HEK293 (cell line): ENCODE measurements around the gene MTMR1.

ENCODE experiments used
- CTCF ChIA-PET: fragments of 350-600 bp; formaldehyde crosslinking; extraction: SDS; loops from one replicate; lab custom pipeline; 2021; ENCODE audit warnings: antibody characterized with exemption; lab: Yijun Ruan, JAX
- POLR2A ChIA-PET: fragments of 300-600 bp; formaldehyde crosslinking; extraction: SDS; loops from one replicate; lab custom pipeline; 2020; ENCODE audit warnings: antibody characterized with exemption, inconsistent platforms; lab: Yijun Ruan, JAX
- H3K27ac ChIP-seq: fragments of 200-500 bp; sonication (Bioruptor generic); 2 replicates; pipeline ENCODE4 v1.5.1; 2014; ENCODE audit warnings: low read depth, low read length, control low read depth, inconsistent platforms; ENCODE audit errors: extremely low read depth
- H3K36me3 ChIP-seq, 2 experiments: fragments of 200-500 bp in 1 of 2; sonication (Bioruptor generic) in 1 of 2; 1 replicate in 1 of 2; 2 replicates in 1 of 2; pipeline ENCODE4 v1.5.1; 2014 to 2017; ENCODE audit warnings: inconsistent platforms in 2 of 2, low read length in 2 of 2; ENCODE audit not compliant: control insufficient read depth in 2 of 2, insufficient read depth in 1 of 2
- H3K4me1 ChIP-seq: fragments of 200-500 bp; sonication (Bioruptor generic); 2 replicates; pipeline ENCODE4 v1.5.1; 2014; ENCODE audit warnings: mild to moderate bottlenecking, low read length, inconsistent platforms; ENCODE audit not compliant: control insufficient read depth, insufficient read depth
- H3K4me3 ChIP-seq: 2 replicates; pipeline ENCODE4 v1.5.1; 2011; ENCODE audit warnings: low read depth, mild to moderate bottlenecking, control low read depth, low read length, moderate library complexity
- H3K9me3 ChIP-seq: fragments of 200-500 bp; sonication (Bioruptor generic); 2 replicates; pipeline ENCODE4 v1.5.1; 2014; ENCODE audit warnings: low read depth, low read length, inconsistent platforms; ENCODE audit not compliant: control insufficient read depth, insufficient read depth
- AEBP2 ChIP-seq: fragments of 450-650 bp; formaldehyde crosslinking; IDR thresholded peaks from 2 replicates; pipeline ENCODE4 v1.5.1; 2016; ENCODE audit warnings: missing biosample characterization, missing genetic modification characterization, borderline replicate concordance
- GLIS1 ChIP-seq: fragments of 450-650 bp; formaldehyde crosslinking; IDR thresholded peaks from 2 replicates; pipeline ENCODE4 v1.5.1; 2016; ENCODE audit warnings: missing biosample characterization, missing genetic modification characterization
- INSM2 ChIP-seq: fragments of 450-650 bp; formaldehyde crosslinking; IDR thresholded peaks from 2 replicates; pipeline ENCODE4 v1.5.1; 2016; ENCODE audit warnings: missing biosample characterization, missing genetic modification characterization
- OSR2 ChIP-seq: fragments of 450-650 bp; formaldehyde crosslinking; IDR thresholded peaks from 2 replicates; pipeline ENCODE4 v1.5.1; 2016; ENCODE audit warnings: missing biosample characterization, missing genetic modification characterization
- PRDM1 ChIP-seq: fragments of 450-650 bp; formaldehyde crosslinking; IDR thresholded peaks from 2 replicates; pipeline ENCODE4; 2016; ENCODE audit warnings: missing biosample characterization, missing genetic modification characterization
- PRDM6 ChIP-seq: fragments of 450-650 bp; formaldehyde crosslinking; IDR thresholded peaks from 2 replicates; pipeline ENCODE4 v1.5.1; 2017; ENCODE audit warnings: missing biosample characterization, missing genetic modification characterization
- RBAK ChIP-seq: fragments of 450-650 bp; formaldehyde crosslinking; IDR thresholded peaks from 2 replicates; pipeline ENCODE4 v1.5.1; 2016; ENCODE audit warnings: missing biosample characterization, missing genetic modification characterization
- ZFHX2 ChIP-seq: fragments of 450-650 bp; formaldehyde crosslinking; conservative IDR thresholded peaks from 2 replicates; pipeline ENCODE4 v1.5.1; 2016; ENCODE audit warnings: missing biosample characterization, missing genetic modification characterization
- ZNF114 ChIP-seq: fragments of 450-650 bp; formaldehyde crosslinking; IDR thresholded peaks from 2 replicates; pipeline ENCODE4 v1.5.0; 2017; ENCODE audit warnings: missing biosample characterization, missing genetic modification characterization
- ZNF157 ChIP-seq: fragments of 450-650 bp; formaldehyde crosslinking; IDR thresholded peaks from 2 replicates; pipeline ENCODE4 v1.5.1; 2016; ENCODE audit warnings: missing biosample characterization, missing genetic modification characterization
- ZNF19 ChIP-seq: fragments of 450-650 bp; formaldehyde crosslinking; IDR thresholded peaks from 2 replicates; pipeline ENCODE4; 2016; ENCODE audit warnings: missing biosample characterization, missing genetic modification characterization, low read depth
- ZNF214 ChIP-seq: fragments of 450-650 bp; formaldehyde crosslinking; IDR thresholded peaks from 2 replicates; pipeline ENCODE4 v1.5.1; 2017; ENCODE audit warnings: missing biosample characterization, mild to moderate bottlenecking, missing genetic modification characterization, borderline replicate concordance
- ZNF223 ChIP-seq: fragments of 450-650 bp; formaldehyde crosslinking; IDR thresholded peaks from 2 replicates; pipeline ENCODE4 v1.5.1; 2016; ENCODE audit warnings: missing biosample characterization, missing genetic modification characterization
- ZNF280D ChIP-seq: fragments of 450-650 bp; formaldehyde crosslinking; IDR thresholded peaks from 2 replicates; pipeline ENCODE4 v1.5.1; 2016; ENCODE audit warnings: missing biosample characterization, missing genetic modification characterization
- ZNF510 ChIP-seq: fragments of 450-650 bp; formaldehyde crosslinking; IDR thresholded peaks from 2 replicates; pipeline ENCODE4 v1.5.1; 2018; ENCODE audit warnings: mild to moderate bottlenecking, missing genetic modification characterization, missing biosample characterization; ENCODE audit not compliant: insufficient replicate concordance
- ZNF514 ChIP-seq: fragments of 450-650 bp; formaldehyde crosslinking; IDR thresholded peaks from 2 replicates; pipeline ENCODE4 v1.5.1; 2016; ENCODE audit warnings: missing biosample characterization, missing genetic modification characterization
- ZNF621 ChIP-seq: fragments of 450-650 bp; formaldehyde crosslinking; IDR thresholded peaks from 2 replicates; pipeline ENCODE4 v1.5.1; 2017; ENCODE audit warnings: missing biosample characterization, missing genetic modification characterization
- ZNF626 ChIP-seq: fragments of 450-650 bp; sonication (Bioruptor Pico); formaldehyde crosslinking; IDR thresholded peaks from 2 replicates; pipeline ENCODE4 v1.5.1; 2018; ENCODE audit warnings: missing biosample characterization, missing genetic modification characterization, inconsistent platforms
- ZNF645 ChIP-seq: fragments of 450-650 bp; formaldehyde crosslinking; IDR thresholded peaks from 2 replicates; pipeline ENCODE4; 2016; ENCODE audit warnings: missing biosample characterization, missing genetic modification characterization
- ZNF843 ChIP-seq: fragments of 450-650 bp; formaldehyde crosslinking; IDR thresholded peaks from 2 replicates; pipeline ENCODE4 v1.5.1; 2016; ENCODE audit warnings: missing biosample characterization, missing genetic modification characterization
- ZSCAN4 ChIP-seq: fragments of 450-650 bp; formaldehyde crosslinking; IDR thresholded peaks from 2 replicates; pipeline ENCODE4 v1.5.1; 2017; ENCODE audit warnings: missing biosample characterization, missing genetic modification characterization

Gene MTMR1

GRCh38 chrX:150719621-150720020 lies 26.4 kb downstream of the MTMR1 start:
- TF ChIP-seq ZNF843 (tag by site-specific recombination) = no peak
- no peak for TF ChIP-seq ZNF514 (tag by site-specific recombination)
- no peak for TF ChIP-seq ZNF645 (tag by site-specific recombination)
- no peak for TF ChIP-seq PRDM1 (tag by site-specific recombination)
- TF ChIP-seq ZSCAN4 = no peak
- no peak for TF ChIP-seq INSM2 (tag by site-specific recombination)
- TF ChIP-seq GLIS1 (tag by site-specific recombination) = no peak
- H3K36me3 ChIP-seq = no peaks in the 10 kb centered on the region
- H3K27ac ChIP-seq = no peak overlapping the region
- CTCF ChIA-PET = interaction anchor here (1.0 to 6.8 kb wide), 2 partner anchors 37 to 349 kb away, joined by 3 to 58 read pairs; no protein-coding TSS in a partner anchor
- no peaks in the 10 kb centered on the region for H3K4me1 ChIP-seq
- POLR2A ChIA-PET = no interaction called here
- no peak overlapping the region for H3K4me3 ChIP-seq
- peaks cover 2% of the 10 kb centered on the region; the same call in 1 of the 2 replicates for H3K9me3 ChIP-seq

- Histone ChIP-seq H3K36me3 (peaks cover 3 to 46% of the 10 kb centered on the region in 2 experiments), H3K4me1 (no peaks in the 10 kb centered on the region), H3K27ac (no peak overlapping the region), H3K4me3 (no peak overlapping the region), H3K9me3 (no peaks in the 10 kb centered on the region)
- ChIA-PET POLR2A (interaction anchor here (0.7 kb wide), 1 partner anchor 19 kb away, joined by 3 read pairs; no protein-coding TSS in a partner anchor), CTCF (interaction anchor here (0.6 to 0.7 kb wide), 2 partner anchors 14 to 333 kb away, joined by 3 to 4 read pairs; no protein-coding TSS in a partner anchor)
- no peak for TF ChIP-seq ZNF114 (tag by site-specific recombination)
- TF ChIP-seq AEBP2 (tag by site-specific recombination) = no peak
- no peak for TF ChIP-seq ZNF621 (tag by site-specific recombination)
- no peak for TF ChIP-seq OSR2 (tag by site-specific recombination)
- no peak for TF ChIP-seq ZNF645 (tag by site-specific recombination)
- no peak for TF ChIP-seq ZNF223
- TF ChIP-seq ZNF626 (tag by site-specific recombination) = no peak
- no peak for TF ChIP-seq ZNF280D
- no peak for TF ChIP-seq ZNF510
- TF ChIP-seq ZNF214 (tag by site-specific recombination) = no peak
- no peak for TF ChIP-seq ZNF19 (tag by site-specific recombination)
- no peak for TF ChIP-seq ZNF157 (tag by site-specific recombination)
- no peak for TF ChIP-seq RBAK
- TF ChIP-seq PRDM6 (tag by site-specific recombination) = no peak
- no peak for TF ChIP-seq ZFHX2 (tag by site-specific recombination)
These were observed 36.8 kb downstream of the MTMR1 start for GRCh38 chrX:150729956-150730355.
